Iris pigment epithelial cell (primary cell): ENCODE measurements around the gene INPP5K.
"Not testable (repeated sequence)": the region's sequence is repeated elsewhere in the genome, so short reads cannot be mapped to it uniquely, and the experiment has no call there.

ENCODE experiments used
- DNase-seq: peaks from one replicate; pipeline ENCODE4 v3.0.0-alpha.2; 2011; ENCODE audit warnings: low read depth

INPP5K gene

DNA sequence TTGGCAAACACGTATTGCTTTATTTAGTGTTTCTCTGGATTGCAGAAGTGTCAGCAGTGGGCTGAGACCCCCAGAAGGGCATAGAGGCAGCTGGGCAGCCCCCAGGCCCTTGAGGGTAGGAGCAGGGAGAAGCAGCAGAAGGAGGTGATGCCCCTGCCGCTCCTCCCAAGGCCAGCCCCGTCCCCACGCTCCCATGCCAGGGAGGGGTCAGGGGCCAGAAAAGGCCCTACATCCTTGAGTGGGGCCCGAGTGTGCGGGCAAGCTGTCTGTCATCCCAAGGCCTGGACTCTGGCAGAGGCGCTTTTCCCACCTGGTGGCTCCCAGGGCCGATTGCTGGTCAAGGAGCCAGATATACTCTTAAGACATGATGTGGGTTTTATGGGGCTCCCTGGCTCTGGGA is 52.2 kb downstream of the INPP5K start:
- DNase-seq, result no peak

DNA sequence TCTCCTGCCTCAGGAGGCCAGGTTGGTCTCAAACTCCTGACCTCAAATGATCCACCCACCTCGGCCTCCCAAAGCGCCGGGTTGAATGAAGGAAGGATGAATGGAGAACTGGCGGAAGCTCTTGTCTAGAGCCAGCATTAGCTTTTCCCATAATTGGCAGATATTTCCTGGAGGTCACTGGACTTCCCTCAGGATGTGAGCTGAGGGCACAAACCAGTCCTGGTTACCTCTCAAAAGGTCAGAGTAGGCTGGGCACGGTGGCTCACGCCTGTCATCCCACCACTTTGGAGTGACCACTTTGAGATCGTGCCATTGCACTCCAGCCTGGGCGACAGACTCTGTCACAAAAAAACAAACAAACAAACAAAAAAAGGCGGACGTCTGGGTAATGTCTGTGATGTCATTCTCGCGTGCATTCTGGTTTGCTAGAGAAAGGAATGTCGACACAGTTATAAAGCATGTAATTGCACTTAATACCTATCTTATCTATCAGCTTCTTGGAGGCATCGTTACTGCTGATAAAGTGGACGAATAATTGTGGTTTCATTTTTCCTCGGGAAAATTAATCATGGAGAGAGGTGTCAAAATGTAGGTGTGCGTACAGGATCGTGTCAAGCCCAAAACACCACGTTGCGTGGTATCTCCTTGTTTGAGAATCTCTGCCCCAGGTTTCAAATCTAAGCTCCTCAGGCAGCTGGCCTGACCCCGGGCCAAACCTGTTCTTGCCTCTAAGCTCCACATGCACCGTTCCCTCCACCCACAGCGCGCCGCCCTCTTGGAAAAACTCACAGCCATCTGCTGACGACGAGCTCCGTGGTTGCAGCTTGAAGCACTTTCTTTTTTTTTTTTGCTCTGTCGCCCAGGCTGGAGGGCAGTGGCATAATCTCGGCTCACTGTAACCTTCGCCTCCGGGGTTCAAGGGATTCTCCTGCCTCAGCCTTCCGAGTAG is 54.0 kb downstream of the INPP5K start:
- no peak for DNase-seq

DNA sequence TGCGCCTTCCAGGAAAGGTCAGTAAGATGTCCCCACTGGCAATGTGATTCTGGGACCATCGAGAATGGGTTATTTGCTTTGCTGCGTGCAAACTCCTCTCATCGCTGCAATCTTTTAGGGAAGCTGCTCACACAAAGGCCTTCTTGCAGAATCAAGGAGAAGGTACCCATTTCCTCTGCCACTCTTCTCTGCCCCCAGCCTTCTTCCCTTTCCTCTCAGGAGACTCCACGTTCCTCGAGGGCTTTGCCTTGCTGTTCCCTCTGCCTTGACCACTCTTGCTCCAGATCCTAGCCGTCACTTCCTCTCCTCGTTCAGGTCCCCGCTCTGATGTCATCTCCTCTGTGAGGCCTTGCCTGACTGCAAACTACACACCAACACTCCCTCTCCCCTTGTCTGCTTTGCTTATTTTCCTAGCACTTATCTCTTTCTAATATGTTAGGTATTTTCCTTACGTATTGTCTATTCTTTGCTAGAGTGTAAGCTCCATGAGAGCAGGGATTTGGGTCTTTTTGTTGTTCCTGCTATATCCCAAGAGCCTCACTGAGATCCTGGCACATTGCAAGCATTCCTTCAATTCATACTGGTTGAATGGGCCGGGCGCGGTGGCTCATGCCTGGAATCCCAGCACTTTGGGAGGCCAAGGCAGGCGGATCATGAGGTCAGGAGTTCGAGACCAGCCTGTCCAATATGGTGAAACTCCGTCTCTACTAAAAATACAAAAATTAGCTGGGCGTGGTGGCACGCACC is 55.0 kb downstream of the INPP5K start:
- DNase-seq, result no peak

DNA sequence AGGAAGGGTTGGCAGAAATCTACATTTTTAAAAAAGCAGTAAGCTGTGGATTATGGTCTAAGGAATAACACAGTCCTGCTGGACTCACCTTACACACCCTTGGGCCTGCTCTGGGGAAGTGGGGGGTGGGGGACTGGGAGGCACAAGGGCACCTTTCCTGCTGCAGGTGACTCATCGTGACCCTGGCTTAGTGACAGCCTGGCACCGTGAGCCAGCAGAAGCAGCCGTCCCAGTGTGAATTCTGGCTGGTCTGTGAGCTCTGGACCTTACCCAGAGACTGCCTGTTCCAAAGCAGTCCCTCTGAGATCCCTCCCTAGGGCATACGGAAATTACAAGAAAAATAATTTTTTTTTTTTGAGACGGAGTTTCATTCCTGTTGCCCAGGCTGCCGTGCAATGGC is 56.2 kb downstream of the INPP5K start:
- no peak for DNase-seq

DNA sequence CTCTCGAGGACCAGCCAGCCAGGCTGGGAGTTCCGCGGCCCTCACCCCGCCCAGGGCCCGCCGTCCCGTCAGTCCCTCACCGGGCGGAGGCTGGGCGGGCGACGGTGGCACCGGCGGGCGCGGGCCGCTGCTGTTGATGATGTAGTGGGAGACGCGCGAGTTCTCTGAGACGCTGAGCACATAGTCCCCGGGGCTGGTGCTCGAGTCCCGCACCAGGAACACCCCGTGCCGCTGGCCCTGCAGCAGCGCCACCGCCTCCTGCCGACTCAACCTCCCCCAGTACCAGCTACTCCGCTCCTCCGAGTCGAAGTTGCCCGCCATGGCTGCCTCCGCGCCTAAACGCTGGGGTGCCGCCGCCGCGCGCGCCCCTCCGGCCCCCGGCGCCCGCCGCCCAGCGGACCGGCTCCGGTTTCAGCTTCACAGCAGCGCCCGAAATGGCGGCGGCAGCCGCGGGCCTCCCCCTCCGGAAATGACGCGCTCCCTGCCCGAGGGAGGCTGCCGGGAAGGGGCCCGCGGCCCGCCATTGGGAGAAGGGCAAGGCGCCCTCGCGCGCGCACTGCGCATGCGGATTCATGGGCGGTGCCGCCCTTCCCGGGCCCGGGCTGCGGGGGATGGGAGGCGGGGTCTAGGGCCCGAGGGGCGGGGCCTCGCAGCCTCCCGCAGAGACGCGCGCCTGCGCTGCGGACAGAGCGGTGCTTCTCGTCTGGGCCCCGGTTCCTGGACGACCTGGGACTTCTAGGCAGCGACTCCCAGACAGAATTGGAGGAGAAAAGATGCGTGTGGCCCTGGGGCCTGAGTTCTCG is 60.4 kb downstream of the INPP5K start, which contains the start of gene CRK:
TSS of gene CRK (minus strand) at position 436 of the 803 bp plus-strand sequence. CDS start at position 321, 115 bp downstream.
- DNase-seq, result peak; percentile 94

- DNase-seq, result peak; percentile 68
Observed at GRCh38 chr17:1455291-1455796, 61.1 kb downstream of the INPP5K start.

DNA sequence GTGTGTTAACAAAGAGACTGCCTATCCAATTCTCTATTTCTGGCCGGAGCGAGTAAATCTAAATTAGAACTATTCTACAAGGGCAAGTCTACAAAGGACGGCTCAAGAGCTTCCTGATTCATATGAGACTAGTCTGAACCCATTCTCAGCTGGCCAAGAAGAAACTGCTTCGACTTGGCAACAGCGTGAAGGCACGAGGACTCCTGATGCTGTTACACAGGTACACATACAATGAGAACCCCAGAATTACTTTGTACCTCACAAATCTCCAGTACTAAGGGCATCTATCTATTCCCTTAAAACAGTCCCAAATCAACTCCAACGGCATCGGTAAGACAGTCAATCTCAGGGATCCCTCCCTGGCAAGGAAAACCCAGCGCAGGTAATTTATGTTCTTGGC is 61.9 kb downstream of the INPP5K start:
- DNase-seq, result no peak

GRCh38 chr17:1453694-1454093 is 62.7 kb downstream of the INPP5K start:
- not testable (repeated sequence) for DNase-seq

- no peak for DNase-seq
Observed at GRCh38 chr17:1452836-1453235, 63.6 kb downstream of the INPP5K start.

DNA sequence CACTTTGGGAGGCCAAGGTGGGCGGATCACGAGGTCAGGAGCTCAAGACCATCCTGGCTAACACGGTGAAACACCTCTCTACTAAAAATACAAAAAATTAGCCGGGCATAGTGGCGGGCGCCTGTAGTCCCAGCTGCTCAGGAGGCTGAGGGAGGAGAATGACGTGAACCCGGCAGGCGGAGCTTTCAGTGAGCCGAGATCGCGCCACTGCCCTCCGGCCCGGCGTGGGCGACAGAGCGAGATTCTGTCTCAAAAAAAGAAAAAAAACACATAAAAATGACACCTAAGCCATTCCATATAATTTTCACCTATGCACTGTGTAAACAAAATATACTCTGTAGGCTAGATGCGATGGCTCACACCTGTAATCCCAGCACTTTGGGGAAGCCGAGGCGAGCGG is 66.2 kb downstream of the INPP5K start:
- DNase-seq, result not testable (repeated sequence)

DNA sequence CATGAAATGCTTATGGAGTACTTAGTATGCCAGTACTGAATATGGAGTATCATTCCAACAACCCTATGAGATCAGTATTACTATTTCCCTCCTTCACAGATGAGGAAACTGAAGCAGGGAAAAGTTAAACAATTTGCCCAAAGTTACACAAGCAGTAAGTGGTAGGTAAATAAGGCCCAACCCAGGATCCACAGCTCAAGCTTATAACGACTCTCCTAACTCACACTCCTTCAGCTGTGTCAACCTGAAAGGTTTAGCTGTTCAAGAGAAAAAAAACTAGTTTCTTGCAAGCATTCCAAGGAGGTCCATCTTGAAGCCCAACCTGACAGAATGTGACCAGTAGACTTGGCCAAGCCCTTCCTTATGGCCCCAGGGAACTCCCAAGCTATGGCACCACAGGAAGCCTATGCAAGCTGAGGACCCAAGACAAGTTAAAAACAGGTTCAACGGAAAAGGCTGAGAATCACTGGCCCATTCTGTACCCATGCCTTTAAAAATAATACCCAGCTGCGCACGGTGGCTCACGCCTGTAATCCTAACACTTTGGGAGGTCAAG is 66.9 kb downstream of the INPP5K start:
- no peak for DNase-seq

- DNase-seq, result no peak
Observed at GRCh38 chr17:1447052-1447451, 69.4 kb downstream of the INPP5K start.

- no peak for DNase-seq
Observed at GRCh38 chr17:1446201-1446600, 70.2 kb downstream of the INPP5K start.

DNA sequence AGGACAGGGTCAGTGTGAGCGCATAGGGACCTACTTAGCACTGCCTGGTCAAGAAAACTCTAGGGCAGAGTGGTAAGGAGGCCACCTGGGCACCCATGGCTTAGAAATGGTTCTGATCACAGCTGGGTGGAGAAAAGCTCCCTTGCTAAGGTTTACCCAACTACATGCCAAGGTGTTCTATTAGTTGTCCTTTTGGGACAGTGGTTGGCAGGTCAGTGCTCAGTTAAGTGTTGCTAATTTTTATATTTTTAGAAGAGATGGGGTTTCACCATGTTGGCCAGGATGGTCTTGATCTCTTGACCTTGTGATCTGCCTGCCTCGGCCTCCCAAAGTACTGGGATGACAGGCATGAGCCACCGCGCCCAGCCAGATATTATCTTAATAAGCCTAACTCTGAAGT is 70.7 kb downstream of the INPP5K start:
- not testable (repeated sequence) for DNase-seq
